HepG2 (cell line): Measurements from ENCODE around the gene PRKRIP1. TPM values are rescaled to one million over a fixed set of nuclear protein-coding genes. Genes with fewer than 3 reads are reported as not detected.

Experiments
- ATAC-seq: fragments of 200-7000 bp; cut with Tn5 transposase; 3 replicates; pipeline ENCODE4 v1.9.1; 2020; ENCODE audit warnings: mild to moderate bottlenecking, moderate library complexity
- BruUV-seq: library from RNA; stranded (reverse); fragments of 400-500 nt; replicated peaks from 2 replicates; lab custom pipeline; 2021; lab: Mats Ljungman, UMichigan
- CTCF ChIA-PET: fragments of 300-600 bp; formaldehyde crosslinking; extraction: SDS; loops from one replicate; lab custom pipeline; 2021; ENCODE audit warnings: low total read pairs, inconsistent platforms, low intra/inter-chr PET ratio; lab: Yijun Ruan, JAX
- POLR2A ChIA-PET: fragments of 350-600 bp; sonication (Branson Sonifier 250); formaldehyde crosslinking; loops from one replicate; lab custom pipeline; 2020; ENCODE audit warnings: antibody characterized with exemption, inconsistent platforms; lab: Yijun Ruan, JAX
- DNase-seq: peaks from one replicate; pipeline ENCODE4 v3.0.0-alpha.2; 2015; ENCODE audit warnings: low spot score
- FAIRE-seq: peaks from 3 replicates; lab custom pipeline; 2011; peaks lifted over from hg19 to GRCh38; lab: Jason Lieb, UNC
- H2AFZ ChIP-seq: one replicate; pipeline ENCODE4 v1.6.1; 2011; ENCODE audit warnings: low read length, inconsistent platforms
- H3K27ac ChIP-seq: fragments of 300-600 bp; 3 replicates; pipeline ENCODE4 v1.8.0; 2011; ENCODE audit warnings: mixed run types, mild to moderate bottlenecking, mixed read lengths, low read length, inconsistent platforms; ENCODE audit not compliant: insufficient read depth; ENCODE audit errors: extremely low read length
- H3K27me3 ChIP-seq, 2 experiments: fragments of 200-600 bp in 1 of 2; 2 replicates in 1 of 2; 3 replicates in 1 of 2; pipeline versions ENCODE4 v1.6.0 to v1.8.0; 2011; ENCODE audit warnings: low read length in 2 of 2, mild to moderate bottlenecking in 2 of 2, moderate library complexity in 2 of 2, inconsistent platforms in 1 of 2; ENCODE audit not compliant: insufficient read depth in 2 of 2, control insufficient read depth in 1 of 2
- H3K36me3 ChIP-seq, 2 experiments: fragments of 200-600 bp in 1 of 2; replicated peaks in 1 of 2; 2 replicates in 1 of 2; 3 replicates in 1 of 2; pipeline versions ENCODE4 v1.5.1 to v1.8.0; 2011; ENCODE audit warnings: low read length in 2 of 2, inconsistent platforms in 1 of 2; ENCODE audit not compliant: insufficient read depth in 2 of 2, control insufficient read depth in 1 of 2
- H3K4me1 ChIP-seq: 2 replicates; pipeline ENCODE4 v1.5.1; 2012; ENCODE audit warnings: low read length, inconsistent platforms; ENCODE audit not compliant: insufficient read depth
- H3K4me2 ChIP-seq: 2 replicates; pipeline ENCODE4 v1.6.0; 2011; ENCODE audit warnings: low read depth, low read length, inconsistent platforms
- H3K4me3 ChIP-seq, 3 experiments: fragments of 200-600 bp in 1 of 3; sonication (generic), shearing (Covaris generic) in 1 of 3; replicated peaks in 1 of 3; 2 replicates each; pipeline ENCODE4 v1.5.1; 2011 to 2016; ENCODE audit warnings: low read length in 3 of 3, inconsistent platforms in 2 of 3, low read depth in 2 of 3, mild to moderate bottlenecking in 2 of 3, control low read depth in 1 of 3, mixed read lengths in 1 of 3; ENCODE audit not compliant: insufficient read depth in 1 of 3
- H3K79me2 ChIP-seq: one replicate; pipeline ENCODE4 v1.6.1; 2011; ENCODE audit warnings: low read length, inconsistent platforms; ENCODE audit not compliant: insufficient read depth
- H3K9ac ChIP-seq: 2 replicates; pipeline ENCODE4 v1.6.0; 2011; ENCODE audit warnings: mild to moderate bottlenecking, low read depth, low read length, inconsistent platforms; ENCODE audit not compliant: insufficient read depth
- H3K9me3 ChIP-seq: 2 replicates; pipeline ENCODE4 v1.5.1; 2012; ENCODE audit warnings: mild to moderate bottlenecking, low read length
- H4K20me1 ChIP-seq: 2 replicates; pipeline ENCODE4 v1.6.0; 2011; ENCODE audit warnings: inconsistent platforms, mild to moderate bottlenecking, low read length, moderate library complexity; ENCODE audit not compliant: insufficient read depth
- CSRNP1 ChIP-seq: sonication (generic); formaldehyde crosslinking; IDR thresholded peaks from 2 replicates; pipeline ENCODE4 v1.8.1; 2023; ENCODE audit warnings: mild to moderate bottlenecking, missing genetic modification reagents
- EED ChIP-seq: sonication (generic); formaldehyde crosslinking; IDR thresholded peaks from 2 replicates; pipeline ENCODE4 v1.5.0; 2020; ENCODE audit warnings: mild to moderate bottlenecking, missing genetic modification reagents
- HOXA7 ChIP-seq: sonication (generic); formaldehyde crosslinking; IDR thresholded peaks from 2 replicates; pipeline ENCODE4 v1.8.1; 2022; ENCODE audit warnings: mild to moderate bottlenecking, missing genetic modification reagents, moderate library complexity
- SRSF9 ChIP-seq: fragments of 200-400 bp; formaldehyde crosslinking; IDR thresholded peaks from 2 replicates; pipeline ENCODE4 v1.6.1; 2018; ENCODE audit warnings: borderline replicate concordance, mild to moderate bottlenecking, low read depth, low read length; ENCODE audit not compliant: insufficient read depth, poor library complexity, severe bottlenecking
- SUZ12 ChIP-seq: fragments of 150-350 bp; IDR thresholded peaks from 2 replicates; pipeline ENCODE4 v1.6.1; 2014; ENCODE audit warnings: low read depth, low read length
- THRA ChIP-seq: sonication (generic); formaldehyde crosslinking; IDR thresholded peaks from 2 replicates; pipeline ENCODE4 v1.4.0; 2020; ENCODE audit warnings: missing genetic modification reagents, borderline replicate concordance
- XBP1 ChIP-seq: sonication (generic); formaldehyde crosslinking; IDR thresholded peaks from 2 replicates; pipeline ENCODE4 v1.5.0; 2020; ENCODE audit warnings: missing genetic modification reagents
- ZFP36L2 ChIP-seq: sonication (generic); formaldehyde crosslinking; IDR thresholded peaks from 2 replicates; pipeline ENCODE4 v1.4.0; 2020; ENCODE audit warnings: missing genetic modification reagents
- ZNF180 ChIP-seq: sonication (generic); formaldehyde crosslinking; IDR thresholded peaks from 2 replicates; pipeline ENCODE4 v1.4.0; 2020; ENCODE audit warnings: low read depth, missing genetic modification reagents, borderline replicate concordance
- ZNF205 ChIP-seq: IDR thresholded peaks from 2 replicates; pipeline ENCODE4 v1.6.1; 2018; ENCODE audit warnings: missing biosample characterization, missing genetic modification reagents
- ZNF496 ChIP-seq: sonication (generic); formaldehyde crosslinking; IDR thresholded peaks from 2 replicates; pipeline ENCODE4 v1.8.1; 2023; ENCODE audit warnings: mild to moderate bottlenecking, moderate library complexity, missing genetic modification reagents; ENCODE audit not compliant: insufficient replicate concordance
- ZNF788 ChIP-seq: sonication (generic); formaldehyde crosslinking; IDR thresholded peaks from 2 replicates; pipeline ENCODE4 v1.5.0; 2020; ENCODE audit warnings: mild to moderate bottlenecking, missing genetic modification reagents, borderline replicate concordance
- WGBS: methylation state at CpG from one replicate; pipeline ENCODE4 v1.1.6; 2017; ENCODE audit warnings: low lambda C conversion rate; 5-methylcytosine and 5-hydroxymethylcytosine counted together
- in situ Hi-C: cut with HindIII; loops from 2 replicates; pipeline ENCODE4 v1.10.0; 2017; ENCODE audit warnings: low pct_unique_long_range_greater_than_20kb; ENCODE audit not compliant: extremely low pct_ligation_motif_present
- intact Hi-C: fragments of 100-400 bp; cut with micrococcal nuclease; formaldehyde crosslinking; loops from one replicate; pipeline ENCODE4 v1.10.0; 2022; ENCODE audit not compliant: unreplicated experiment
- polyA plus RNA-seq, 8 experiments: library from polyadenylated mRNA; depleted of rRNA in 3 of 8; stranded (reverse) in 7 of 8; unstranded in 1 of 8; fragments of >200 nt; fragmentation: Illumina TruSeq in 4 of 8; extraction: Trizol in 4 of 8; gene quantifications; 2 replicates each; pipeline versions ENCODE4 v1.2.1 to v1.2.3, GENCODE V29; 2011 to 2016; ENCODE audit warnings: low read depth in 4 of 8, missing spikeins in 1 of 8, mixed read lengths in 1 of 8; ENCODE audit not compliant: insufficient read depth in 1 of 8
- total RNA-seq, 5 experiments: library from RNA; depleted of rRNA; stranded (reverse); fragments of >200 nt; fragmentation: Illumina TruSeq; extraction: Trizol; gene quantifications; 2 replicates each; pipeline ENCODE4 v1.2.3, GENCODE V29; 2016; ENCODE audit warnings: low read depth in 1 of 5

Gene PRKRIP1
- total and polyA plus RNA-seq, 2 of the 13 experiments (the other 11 are each of a cell fraction or from before 2014, with no cell fraction given) = 13.2 to 16.8 TPM

GRCh38 chr7:102400360-102400759, 4.2 kb downstream of the PRKRIP1 start:
- no peak overlapping the region for H2AFZ ChIP-seq
- in situ Hi-C loops = no loop called here
- H3K9me3 ChIP-seq = no peaks in the 10 kb centered on the region
- TF ChIP-seq EED (CRISPR knock-in tag) (no peak), THRA (CRISPR knock-in tag) (no peak), XBP1 (CRISPR knock-in tag) (no peak), SRSF9 (no peak), HOXA7 (no peak), ZNF205 (CRISPR knock-in tag) (no peak), ZNF496 (CRISPR knock-in tag) (no peak), SUZ12 (no peak), ZNF180 (CRISPR knock-in tag) (no peak), ZNF788 (CRISPR knock-in tag) (no peak), CSRNP1 (CRISPR knock-in tag) (no peak), ZFP36L2 (CRISPR knock-in tag) (no peak)
- DNase-seq (no peak), FAIRE-seq (no peak), ATAC-seq (no peak)
- H3K36me3 ChIP-seq = peaks cover 11 to 50% of the 10 kb centered on the region in 2 experiments; a peak in 4 of 5 replicates
- no peaks in the 10 kb centered on the region for H3K27me3 ChIP-seq
- no peak overlapping the region for H3K4me2 ChIP-seq
- WGBS = 98% methylated on average over 5 of the region's 5 CpGs
- intact Hi-C loops = no loop called here
- peaks cover 9% of the 10 kb centered on the region for H3K79me2 ChIP-seq
- no peaks in the 10 kb centered on the region for H4K20me1 ChIP-seq
- no peak overlapping the region for H3K27ac ChIP-seq
- no peak overlapping the region for H3K9ac ChIP-seq
- H3K4me3 ChIP-seq = no peak overlapping the region
- ChIA-PET CTCF (no interaction called here), POLR2A (no interaction called here)
- BruUV-seq = no TSS peak
- peaks cover 29% of the 10 kb centered on the region for H3K4me1 ChIP-seq
